CD4-positive, alpha-beta T cell treated with Interleukin-17A for 1 hour (primary cell): Measurements from ENCODE around the gene UVSSA.
"Not testable (repeated sequence)": the region's sequence is repeated elsewhere in the genome, so short reads cannot be mapped to it uniquely, and the experiment has no call there.

Experiments
- DNase-seq: peaks from one replicate; pipeline ENCODE4 v3.0.0-alpha.2; 2020

Gene UVSSA

DNA sequence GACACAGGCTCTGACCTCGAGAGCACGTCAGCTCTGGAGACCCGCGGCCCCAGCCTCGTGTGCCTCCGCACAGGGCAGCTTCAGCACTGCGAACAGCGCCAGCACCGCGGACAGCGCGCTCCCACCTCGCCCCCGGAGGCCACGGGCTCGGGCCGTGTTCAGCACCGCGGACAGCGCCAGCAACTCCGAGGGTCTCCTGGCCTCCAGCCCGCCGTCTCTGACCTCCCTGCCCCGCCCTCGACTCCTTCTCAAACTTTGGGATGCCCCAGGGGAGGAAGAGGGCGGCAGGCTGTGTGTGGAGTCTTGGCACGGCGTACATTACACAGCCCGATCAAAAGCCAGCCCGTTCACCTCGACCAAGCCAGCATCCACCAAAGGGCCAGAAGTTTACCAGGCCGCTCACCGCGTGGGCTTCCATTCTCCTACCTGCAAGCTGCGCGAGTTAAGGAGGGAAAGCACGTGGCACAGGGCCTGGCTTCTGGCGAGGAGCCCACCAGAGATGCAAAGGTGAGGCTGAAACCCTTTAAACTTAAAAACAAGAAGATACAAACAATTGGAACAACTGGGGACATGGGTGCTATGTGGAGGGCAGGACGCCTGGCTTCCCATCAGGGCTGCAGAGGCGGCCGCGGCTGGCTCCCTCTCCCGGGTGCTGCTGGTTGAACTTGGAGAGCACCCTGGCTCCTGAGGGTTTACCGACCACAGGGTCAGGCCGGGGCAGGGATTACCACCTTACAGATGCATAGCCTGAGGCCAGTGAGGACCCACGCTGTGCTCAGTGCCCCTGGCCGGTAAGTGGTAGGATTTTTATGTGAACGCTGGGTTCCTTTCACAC lies 63.7 kb downstream of the UVSSA start:
- peak; percentile 10 for DNase-seq

- no peak for DNase-seq
These were observed 64.7 kb downstream of the UVSSA start for GRCh38 chr4:1411436-1412375.

- DNase-seq: no peak
These were observed 65.6 kb downstream of the UVSSA start for GRCh38 chr4:1412376-1413203.

GRCh38 chr4:1413204-1413663 lies 66.2 kb downstream of the UVSSA start:
- DNase-seq: no peak

- DNase-seq: no peak
These were observed 66.9 kb downstream of the UVSSA start for GRCh38 chr4:1413687-1414479.

DNA sequence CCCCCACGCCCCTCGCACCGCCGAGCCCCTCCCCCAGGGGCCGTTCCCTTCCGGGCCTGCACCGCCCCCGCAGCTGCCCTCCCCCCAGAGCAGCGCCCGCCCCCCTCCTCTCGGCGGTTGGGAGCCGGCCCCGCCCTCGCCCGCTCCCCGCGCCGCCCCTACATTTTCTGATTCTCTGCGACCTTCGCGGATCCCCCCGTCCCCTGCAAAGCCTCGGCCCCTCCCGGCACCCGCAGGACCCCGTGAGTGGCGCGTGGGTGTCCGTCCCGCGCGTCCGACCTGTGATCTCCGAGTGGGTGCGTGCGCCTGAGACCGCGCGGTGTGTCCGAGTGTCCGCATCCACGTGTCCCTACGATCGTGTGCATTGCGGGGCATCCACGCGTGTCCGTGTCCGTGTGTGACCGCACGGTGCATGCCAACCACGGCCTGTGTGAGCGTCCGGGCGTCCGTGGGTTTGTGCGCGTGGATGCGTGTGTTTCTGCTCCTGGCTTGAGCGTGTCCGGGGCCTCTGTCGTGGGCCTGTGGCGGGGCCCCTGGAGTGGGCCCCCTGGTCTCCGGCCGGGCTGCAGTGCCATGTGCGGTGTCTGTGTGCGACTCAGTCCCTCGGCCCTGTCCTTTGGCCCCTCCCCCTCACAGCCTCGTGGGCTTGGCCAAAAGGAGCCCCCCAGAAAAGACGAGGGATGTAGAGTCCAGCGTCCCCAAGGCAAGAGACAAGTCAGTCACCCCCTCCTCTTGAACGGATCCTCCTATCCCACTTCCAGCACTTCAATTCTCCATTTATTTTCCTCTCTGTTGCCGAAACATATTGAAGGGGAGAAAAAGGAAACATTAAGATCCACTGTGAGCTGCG lies 68.0 kb downstream of the UVSSA start:
- DNase-seq: no peak

DNA sequence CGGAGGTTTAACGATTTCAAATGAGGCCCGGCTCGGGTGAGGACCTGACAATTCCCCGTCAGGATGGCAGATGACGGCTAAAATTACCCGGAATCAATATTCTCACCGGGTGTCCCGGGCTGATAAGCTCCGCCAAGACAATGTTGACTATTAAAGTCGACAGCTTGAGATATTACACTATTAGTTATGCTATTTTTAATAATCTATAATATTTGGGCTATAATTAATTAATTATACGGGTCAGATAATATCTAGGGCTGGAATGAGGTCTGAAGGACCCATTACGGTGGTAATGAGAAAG lies 68.6 kb downstream of the UVSSA start:
- no peak for DNase-seq

- no peak for DNase-seq
These were observed 69.3 kb downstream of the UVSSA start for GRCh38 chr4:1416051-1416947.

GRCh38 chr4:1416948-1417260 lies 69.9 kb downstream of the UVSSA start:
- no peak for DNase-seq

GRCh38 chr4:1417522-1418390 lies 70.7 kb downstream of the UVSSA start:
- no peak for DNase-seq

GRCh38 chr4:1418494-1419285 lies 71.7 kb downstream of the UVSSA start:
- no peak for DNase-seq

GRCh38 chr4:1419708-1420107 lies 72.7 kb downstream of the UVSSA start:
- no peak for DNase-seq

- DNase-seq: no peak
These were observed 74.6 kb downstream of the UVSSA start for GRCh38 chr4:1421657-1422056.

DNA sequence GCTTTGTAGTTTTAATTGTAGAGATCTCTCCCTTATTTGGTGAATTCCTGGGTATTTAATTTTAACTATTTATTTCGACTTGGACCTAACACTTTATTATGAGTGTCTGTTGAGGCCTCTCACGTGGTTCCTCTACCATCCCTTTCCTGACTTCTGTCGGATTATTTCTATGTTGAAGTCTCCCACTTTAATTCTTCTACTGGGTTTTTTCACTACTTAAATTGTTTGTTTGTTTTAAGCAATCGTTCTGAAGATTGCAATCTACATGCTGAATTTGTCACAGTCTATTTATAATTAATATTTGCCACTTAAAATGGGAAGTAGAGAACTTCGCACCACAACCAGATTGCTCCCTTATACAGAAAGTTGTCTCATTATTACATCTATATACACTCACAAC lies 80.0 kb downstream of the UVSSA start:
- no peak for DNase-seq

GRCh38 chr4:1443688-1444172 lies 96.7 kb downstream of the UVSSA start:
- DNase-seq: not testable (repeated sequence)
